Testis (tissue), 3 donors: ENCODE results near the gene FAM200A. TPM values are rescaled to one million over a fixed set of nuclear protein-coding genes. Genes with fewer than 3 reads are reported as not detected.
"Not testable (repeated sequence)": the region's sequence is repeated elsewhere in the genome, so short reads cannot be mapped to it uniquely, and the experiment has no call there.

Experiments
- DNase-seq: peaks from one replicate; pipeline ENCODE4 v3.0.0-alpha.2; 2019
- H3K27ac ChIP-seq, 2 donors: fragments of 200-600 bp; sonication (generic); one replicate each; pipeline ENCODE4 v1.5.1; 2019
- H3K27me3 ChIP-seq: fragments of 200-600 bp; sonication (generic); one replicate; pipeline ENCODE4 v1.5.1; 2019
- H3K36me3 ChIP-seq: fragments of 200-600 bp; sonication (generic); one replicate; pipeline ENCODE4 v1.5.1; 2017; ENCODE audit warnings: low read depth; ENCODE audit errors: missing control alignments
- H3K4me1 ChIP-seq: fragments of 200-600 bp; sonication (generic); one replicate; pipeline ENCODE4 v1.5.1; 2019
- H3K4me3 ChIP-seq, 2 donors: fragments of 200-600 bp; sonication (generic); one replicate each; pipeline ENCODE4 v1.5.1; 2017 to 2019
- H3K9me3 ChIP-seq: fragments of 200-600 bp; sonication (generic); one replicate; pipeline ENCODE4 v1.5.1; 2017
- CTCF ChIP-seq, 3 experiments: fragments of 450-650 bp in 2 of 3; fragments of 200-600 bp in 1 of 3; sonication (generic) in 1 of 3; IDR thresholded peaks; one replicate each; pipeline ENCODE4 v1.5.1; 2016 to 2019; ENCODE audit warnings: antibody characterized with exemption in 3 of 3, mild to moderate bottlenecking in 2 of 3, moderate library complexity in 1 of 3
- POLR2A ChIP-seq: fragments of 450-650 bp; IDR thresholded peaks from one replicate; pipeline ENCODE4 v1.6.1; 2017; ENCODE audit warnings: antibody characterized with exemption, mild to moderate bottlenecking, moderate library complexity
- WGBS, 2 donors: methylation state at CpG; one replicate each; pipeline ENCODE4 v1.1.5; 2018; 5-methylcytosine and 5-hydroxymethylcytosine counted together
- intact Hi-C: fragments of 100-400 bp; cut with DNase I; formaldehyde crosslinking; loops from one replicate; pipeline ENCODE4 v1.15.1; 2023; ENCODE audit warnings: low total_unique reads
- polyA plus RNA-seq: library from polyadenylated mRNA; stranded (reverse); fragments of 350-450 nt; fragmentation: Illumina TruSeq; extraction: RNeasy Lipid Tissue Mini Kit (QIAGEN cat#74804); gene quantifications from one replicate; pipeline ENCODE4 v1.2.3, GENCODE V29; 2014; ENCODE audit warnings: low read depth, low replicate concordance; ENCODE audit not compliant: insufficient read depth
- total RNA-seq, 2 donors: library from RNA; depleted of rRNA; stranded (reverse); fragments of >200 nt; gene quantifications; one replicate each; pipeline ENCODE4 v1.2.3, GENCODE V29; 2016

Gene FAM200A
- total and polyA plus RNA-seq, 3 donors from 2014 or later = 9.2 to 11.5 (median 11.4) TPM

GRCh38 chr7:99504603-99505323, 47.2 kb downstream of the FAM200A start, which contains the start of gene ZKSCAN5:
TSS of gene ZKSCAN5 (plus strand) at chr7:99504662. CDS start at chr7:99506045, 1,383 bp downstream.
- Histone ChIP-seq H3K9me3 (no peaks in the 10 kb centered on the region), H3K4me3 (peak within 1 kb of the TSS; percentile 76 to 86), H3K27ac (peak within 1 kb of the TSS; percentile 94 to 96), H3K36me3 (no peaks in the 10 kb centered on the region), H3K4me1 (peaks cover 17% of the 10 kb centered on the region), H3K27me3 (no peaks in the 10 kb centered on the region)
- TF ChIP-seq POLR2A (no peak), CTCF (IDR thresholded peaks at IDR 0.05) (no peak)
- peak; percentile 99 for DNase-seq
- intact Hi-C loops = loop anchor here (10.0 kb wide), 1 partner anchor 50 kb away; the partner anchor contains the start of genes FAM200A and ZNF655
- 1 to 4% methylated on average over 20 to 53 of the region's 53 CpGs for WGBS, 2 donors

DNA sequence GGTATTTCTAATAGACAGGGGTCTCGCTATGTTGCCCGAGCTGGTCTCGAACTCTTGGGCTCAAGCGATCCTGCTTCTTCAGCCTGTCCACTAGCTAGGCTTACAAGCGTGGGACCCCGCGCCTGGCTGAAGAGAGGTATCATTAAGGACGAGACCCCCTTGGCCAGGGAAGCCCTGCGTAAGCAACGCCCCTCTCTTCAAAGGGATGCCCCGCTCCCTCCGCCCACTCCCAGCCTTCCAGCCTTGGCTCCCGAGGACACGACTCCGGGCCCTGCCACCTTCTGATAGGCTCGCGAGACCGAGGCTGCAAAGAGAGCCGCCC, 47.7 kb downstream of the FAM200A start:
- H3K27ac ChIP-seq = peak overlapping the region; percentile 94 to 96
- TF ChIP-seq POLR2A (no peak), CTCF (IDR thresholded peaks at IDR 0.05) (no peak)
- H3K9me3 ChIP-seq = no peaks in the 10 kb centered on the region
- WGBS, 2 donors = 7% methylated on average over 16 to 19 of the region's 19 CpGs
- H3K27me3 ChIP-seq = no peaks in the 10 kb centered on the region
- peaks cover 17% of the 10 kb centered on the region for H3K4me1 ChIP-seq
- H3K4me3 ChIP-seq = peak overlapping the region; percentile 76 to 86
- intact Hi-C loops = loop anchor here (10.0 kb wide), 1 partner anchor 51 kb away; the partner anchor contains the start of genes FAM200A and ZNF655
- H3K36me3 ChIP-seq = no peaks in the 10 kb centered on the region
- DNase-seq = no peak

DNA sequence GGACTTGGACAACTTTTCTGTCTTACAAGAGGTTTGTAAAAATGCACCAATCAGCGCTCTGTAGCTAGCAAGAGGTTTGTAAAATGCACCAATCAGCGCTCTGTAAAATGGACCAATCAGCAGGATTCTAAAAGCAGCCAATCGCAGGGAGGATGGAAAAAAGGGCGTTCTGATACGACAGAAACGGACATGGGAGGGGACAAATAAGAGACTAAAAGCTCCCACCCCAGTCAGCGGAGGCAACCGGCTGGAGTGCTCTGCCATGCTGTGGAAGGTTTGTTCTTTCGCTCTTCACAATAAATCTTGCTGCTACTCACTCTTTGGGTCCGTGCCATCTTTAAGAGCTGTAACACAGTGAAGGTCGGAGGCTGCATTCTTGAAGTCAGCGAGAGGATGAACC, 50.7 kb downstream of the FAM200A start:
- not testable (repeated sequence) for H3K27ac ChIP-seq, H3K36me3 ChIP-seq, H3K9me3 ChIP-seq, H3K27me3 ChIP-seq
- intact Hi-C loops = loop anchor here (10.0 kb wide), 1 partner anchor 54 kb away; the partner anchor contains the start of genes FAM200A and ZNF655
- H3K4me1 ChIP-seq = peaks cover 18% of the 10 kb centered on the region
- peak overlapping the region in 1 of 2 donors; percentile 96 for H3K4me3 ChIP-seq
- 63 to 73% methylated on average over 12 of the region's 12 CpGs for WGBS, 2 donors
- DNase-seq = peak; percentile 74

- peak overlapping the region; percentile 86 to 91 for H3K27ac ChIP-seq
- no peak for DNase-seq
- TF ChIP-seq CTCF (IDR thresholded peaks at IDR 0.05) = no peak
These were observed 51.3 kb downstream of the FAM200A start for GRCh38 chr7:99500637-99501009.

DNA sequence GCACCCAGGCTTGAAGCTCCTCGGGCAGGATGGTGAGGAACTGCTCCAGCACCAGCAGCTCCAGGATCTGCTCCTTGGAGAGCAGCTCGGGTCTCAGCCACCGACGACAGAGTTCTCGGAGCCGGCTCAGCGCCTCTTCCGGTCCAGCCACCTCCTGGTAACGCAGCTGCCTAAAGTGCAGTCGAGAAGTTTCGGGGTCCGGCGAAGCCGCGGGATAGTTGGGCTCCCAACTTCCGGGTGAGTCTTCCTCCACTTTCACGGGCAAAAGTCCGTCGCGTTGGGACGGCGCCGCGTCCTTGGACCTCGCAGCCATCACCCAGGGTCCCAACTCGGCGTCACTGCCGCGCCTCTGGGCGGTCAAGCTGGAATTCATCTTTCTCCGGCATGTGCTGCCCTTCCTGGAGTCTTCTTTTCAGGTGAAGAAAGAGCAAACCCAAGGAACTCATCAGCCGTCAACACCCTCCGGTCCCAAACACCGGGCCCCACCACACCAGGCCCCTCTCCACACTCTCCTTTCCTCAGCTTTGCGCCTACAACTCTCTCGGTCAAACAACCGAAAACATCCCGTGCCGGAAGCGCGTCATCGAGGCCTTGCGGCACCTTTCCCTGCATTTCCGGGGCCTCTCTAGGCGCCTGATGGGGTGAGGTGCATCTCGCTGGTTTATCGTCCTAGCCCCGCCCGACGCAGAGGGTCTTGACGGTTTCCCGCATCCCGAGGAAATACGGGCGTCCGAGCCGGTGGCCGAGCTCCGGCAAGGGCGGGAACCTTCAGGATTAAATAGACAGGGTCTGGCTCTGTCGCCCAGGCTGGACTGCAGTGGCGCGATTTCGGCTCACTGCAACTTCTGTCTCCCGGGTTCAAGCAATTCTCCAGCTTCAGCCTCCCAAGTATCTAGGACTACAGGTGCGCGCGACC, 51.9 kb downstream of the FAM200A start, which contains the start of gene ZNF394:
Gene ZNF394 (minus strand): TSS at position 561 of the 916 bp plus-strand sequence. CDS start 188 bp downstream, at position 373.
- no peaks in the 10 kb centered on the region for H3K27me3 ChIP-seq
- 0 to 4% methylated on average over 5 to 68 of the region's 68 CpGs for WGBS, 2 donors
- no peaks in the 10 kb centered on the region for H3K36me3 ChIP-seq
- H3K4me1 ChIP-seq = peaks cover 11% of the 10 kb centered on the region
- intact Hi-C loops = loop anchor here (10.0 kb wide), 1 partner anchor 55 kb away; the partner anchor contains the start of genes FAM200A and ZNF655
- peak within 1 kb of the TSS; percentile 86 to 91 for H3K27ac ChIP-seq
- TF ChIP-seq CTCF (IDR thresholded peaks at IDR 0.05) (no peak), POLR2A (no peak)
- H3K4me3 ChIP-seq = peak within 1 kb of the TSS; percentile 83 to 96
- H3K9me3 ChIP-seq = no peaks in the 10 kb centered on the region
- DNase-seq = peak; percentile 97

More at GRCh38 chr7:99500637-99501009, 51.3 kb downstream of the FAM200A start:
- H3K4me1 ChIP-seq = peaks cover 12% of the 10 kb centered on the region
- WGBS, 2 donors = 31 to 38% methylated on average over 16 of the region's 16 CpGs
- intact Hi-C loops = loop anchor here (10.0 kb wide), 1 partner anchor 54 kb away; the partner anchor contains the start of genes FAM200A and ZNF655
- H3K36me3 ChIP-seq = no peaks in the 10 kb centered on the region
- H3K9me3 ChIP-seq = no peaks in the 10 kb centered on the region
- H3K27me3 ChIP-seq = no peaks in the 10 kb centered on the region
- peak overlapping the region; percentile 83 to 96 for H3K4me3 ChIP-seq
